NT2/D1 (cell line): ENCODE data around the gene RPP14.

Experiments used
- DNase-seq: peaks from one replicate; pipeline ENCODE4 v3.0.0-alpha.2; 2011; ENCODE audit warnings: low read depth, low spot score
- H3K27me3 ChIP-seq: 2 replicates; pipeline ENCODE4 v1.6.0; 2011; ENCODE audit warnings: mild to moderate bottlenecking; ENCODE audit not compliant: insufficient read length, insufficient read depth
- H3K36me3 ChIP-seq: 2 replicates; pipeline ENCODE4 v1.6.1; 2011; ENCODE audit warnings: mild to moderate bottlenecking, low read length, mixed read lengths; ENCODE audit not compliant: insufficient read depth, insufficient read length
- H3K4me1 ChIP-seq: 2 replicates; pipeline ENCODE4 v1.5.1; 2011; ENCODE audit not compliant: insufficient read depth, insufficient read length
- H3K4me3 ChIP-seq: 2 replicates; pipeline ENCODE4 v1.5.1; 2011; ENCODE audit warnings: low read depth; ENCODE audit not compliant: insufficient read length
- H3K9ac ChIP-seq: 2 replicates; pipeline ENCODE4 v1.6.0; 2011; ENCODE audit warnings: low read depth; ENCODE audit not compliant: insufficient read length
- H3K9me3 ChIP-seq: 2 replicates; pipeline ENCODE4 v1.5.1; 2011; ENCODE audit warnings: mild to moderate bottlenecking, low read length; ENCODE audit not compliant: insufficient read depth
- SUZ12 ChIP-seq: IDR thresholded peaks from 2 replicates; pipeline ENCODE4 v1.6.1; 2011; ENCODE audit not compliant: insufficient read length, insufficient read depth; ENCODE audit errors: extremely low read depth
- YY1 ChIP-seq: IDR thresholded peaks from 2 replicates; pipeline ENCODE4 v1.6.1; 2011; ENCODE audit not compliant: insufficient read length, insufficient read depth
- ZNF274 ChIP-seq: IDR thresholded peaks from 2 replicates; pipeline ENCODE4 v1.6.1; 2011; ENCODE audit warnings: mild to moderate bottlenecking, low read depth, low read length

Gene RPP14

DNA sequence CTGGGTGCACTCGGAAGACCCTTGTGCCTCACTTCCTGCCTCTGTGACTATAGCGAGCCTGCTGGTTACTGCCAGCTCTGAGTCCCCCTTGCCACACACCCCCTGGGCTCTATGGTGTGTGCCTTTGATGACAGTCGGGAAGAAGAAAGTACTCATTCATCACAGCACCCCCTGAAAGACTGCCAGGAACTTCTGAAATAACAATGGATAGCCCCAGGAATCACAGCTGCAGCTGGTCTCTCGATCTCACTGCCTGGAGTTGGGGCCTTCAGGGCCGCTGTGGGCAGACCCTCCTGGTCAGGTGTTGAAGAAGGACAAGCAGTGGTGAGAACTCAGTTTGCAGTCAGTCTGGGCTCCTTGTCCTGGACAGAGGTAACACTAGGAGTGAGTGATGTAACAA lies 9.8 kb upstream of the RPP14 start:
- H3K4me3 ChIP-seq = no peak overlapping the region
- H3K4me1 ChIP-seq = peaks cover 10% of the 10 kb centered on the region
- peaks cover 7% of the 10 kb centered on the region; the same call in 1 of the 2 replicates for H3K9me3 ChIP-seq
- no peak overlapping the region for H3K9ac ChIP-seq
- H3K27me3 ChIP-seq = no peaks in the 10 kb centered on the region
- H3K36me3 ChIP-seq = no peaks in the 10 kb centered on the region
- no peak for TF ChIP-seq SUZ12
- no peak for TF ChIP-seq YY1
- no peak for TF ChIP-seq ZNF274
- no peak for DNase-seq

DNA sequence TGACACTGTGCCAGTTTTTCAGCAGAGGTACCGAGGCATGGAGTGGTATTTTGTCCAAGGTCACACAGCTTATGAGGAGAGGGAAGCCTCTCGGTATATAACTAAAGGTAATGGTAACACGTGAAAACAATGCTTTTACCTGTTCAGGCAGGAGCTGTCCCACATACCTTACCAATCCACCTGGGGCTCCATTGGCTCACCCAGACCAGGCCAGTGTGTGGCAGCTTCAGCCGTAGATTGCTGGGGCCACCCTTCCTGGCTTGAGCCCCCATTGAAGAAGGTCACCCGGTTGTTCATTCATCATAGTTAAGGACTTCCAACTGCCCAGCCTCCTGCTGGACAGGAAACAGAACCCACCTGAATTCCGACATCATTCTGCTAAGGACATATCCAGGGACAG lies 9.2 kb upstream of the RPP14 start:
- H3K4me1 ChIP-seq = peaks cover 10% of the 10 kb centered on the region
- TF ChIP-seq ZNF274 = no peak
- H3K36me3 ChIP-seq = no peaks in the 10 kb centered on the region
- H3K9ac ChIP-seq = no peak overlapping the region
- DNase-seq = no peak
- H3K27me3 ChIP-seq = no peaks in the 10 kb centered on the region
- 0 out of 2 replicates have a peak, but pooled peaks cover 2% of the 10 kb centered on the region for H3K9me3 ChIP-seq
- H3K4me3 ChIP-seq = no peak overlapping the region

DNA sequence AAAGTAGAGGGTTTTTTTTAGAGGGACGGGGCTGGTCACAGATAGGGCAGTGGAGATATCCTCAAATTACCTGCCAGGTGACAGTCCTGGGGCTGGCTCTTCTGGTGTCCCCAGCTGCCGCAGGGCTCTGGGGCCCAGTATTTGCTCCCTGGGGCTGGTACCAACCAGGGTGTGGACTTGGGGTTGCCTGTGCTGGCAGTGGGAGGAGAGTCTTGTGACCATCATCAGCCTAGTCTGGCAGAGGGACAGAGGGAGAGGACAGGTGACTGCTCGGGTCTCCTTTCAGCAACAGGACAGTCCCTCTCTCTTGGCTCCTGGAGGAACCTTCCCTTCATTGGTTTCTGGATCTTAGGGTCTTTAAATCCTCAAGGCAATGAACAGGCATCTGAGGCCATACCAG lies 7.9 kb upstream of the RPP14 start:
- TF ChIP-seq ZNF274 (no peak), YY1 (no peak), SUZ12 (no peak)
- H3K27me3 ChIP-seq = no peaks in the 10 kb centered on the region
- no peak overlapping the region for H3K9ac ChIP-seq
- H3K36me3 ChIP-seq = no peaks in the 10 kb centered on the region
- H3K9me3 ChIP-seq = no peaks in the 10 kb centered on the region
- no peak for DNase-seq
- no peak overlapping the region for H3K4me3 ChIP-seq
- peaks cover 10% of the 10 kb centered on the region for H3K4me1 ChIP-seq

DNA sequence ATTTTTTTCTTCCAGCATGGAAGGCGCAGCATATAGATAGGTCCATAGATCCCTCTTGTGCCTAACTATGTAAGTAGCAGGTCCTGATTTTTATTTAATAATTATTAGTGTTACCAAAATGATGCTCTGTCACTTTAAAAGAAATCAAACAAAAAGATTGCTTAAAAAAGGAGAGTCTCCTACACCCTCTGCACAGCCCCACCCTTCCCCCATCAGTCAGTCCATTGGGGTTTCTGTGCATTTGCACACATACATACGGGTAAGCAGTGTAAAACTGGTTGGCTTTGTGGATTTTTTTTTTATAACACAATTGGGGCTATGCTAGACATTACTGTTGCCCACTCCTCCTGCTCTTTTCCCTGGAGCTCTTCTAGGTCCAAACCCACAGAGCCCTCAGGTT lies 7.0 kb upstream of the RPP14 start:
- TF ChIP-seq YY1 (no peak), SUZ12 (no peak), ZNF274 (no peak)
- Histone ChIP-seq H3K9ac (no peak overlapping the region), H3K27me3 (no peaks in the 10 kb centered on the region), H3K36me3 (no peaks in the 10 kb centered on the region), H3K4me3 (no peak overlapping the region), H3K9me3 (no peaks in the 10 kb centered on the region), H3K4me1 (peaks cover 10% of the 10 kb centered on the region)
- no peak for DNase-seq

DNA sequence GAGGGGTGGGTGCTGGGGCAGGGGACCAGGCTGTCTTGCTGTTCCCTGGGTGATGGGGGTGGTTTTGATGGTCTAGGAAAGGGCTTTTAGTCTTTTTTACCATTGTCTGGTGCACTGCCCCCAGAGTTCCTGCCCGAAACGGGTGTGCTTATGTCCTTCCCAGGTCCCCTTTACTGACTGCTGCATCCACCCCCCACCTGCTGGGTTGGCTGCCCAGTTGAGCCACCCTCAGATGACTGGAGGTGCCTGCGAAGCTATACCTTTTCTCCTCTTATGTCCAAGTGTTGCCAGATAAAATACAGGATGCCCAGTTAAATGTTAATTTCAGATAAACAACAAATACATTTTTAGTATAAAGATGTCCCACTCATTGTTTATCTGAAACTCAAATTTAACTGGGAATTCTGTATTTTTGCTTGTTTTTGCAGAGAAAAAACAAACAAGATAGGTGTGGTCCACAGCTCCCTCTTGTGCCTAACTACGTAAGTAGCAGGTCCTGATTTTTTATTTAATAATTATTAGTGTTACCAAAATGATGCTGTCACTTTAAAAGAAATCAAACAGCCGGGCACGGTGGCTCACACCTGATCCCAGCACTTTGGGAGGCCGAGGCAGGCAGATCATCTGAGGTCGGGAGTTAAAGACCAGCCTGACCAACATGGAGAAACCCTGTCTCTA lies 6.1 kb upstream of the RPP14 start:
- no peak overlapping the region for H3K4me3 ChIP-seq
- no peaks in the 10 kb centered on the region for H3K27me3 ChIP-seq
- TF ChIP-seq ZNF274 = no peak
- H3K36me3 ChIP-seq = no peaks in the 10 kb centered on the region
- no peak for DNase-seq
- H3K9ac ChIP-seq = peak overlapping the region; percentile 27
- H3K4me1 ChIP-seq = peaks cover 10% of the 10 kb centered on the region
- no peaks in the 10 kb centered on the region for H3K9me3 ChIP-seq

DNA sequence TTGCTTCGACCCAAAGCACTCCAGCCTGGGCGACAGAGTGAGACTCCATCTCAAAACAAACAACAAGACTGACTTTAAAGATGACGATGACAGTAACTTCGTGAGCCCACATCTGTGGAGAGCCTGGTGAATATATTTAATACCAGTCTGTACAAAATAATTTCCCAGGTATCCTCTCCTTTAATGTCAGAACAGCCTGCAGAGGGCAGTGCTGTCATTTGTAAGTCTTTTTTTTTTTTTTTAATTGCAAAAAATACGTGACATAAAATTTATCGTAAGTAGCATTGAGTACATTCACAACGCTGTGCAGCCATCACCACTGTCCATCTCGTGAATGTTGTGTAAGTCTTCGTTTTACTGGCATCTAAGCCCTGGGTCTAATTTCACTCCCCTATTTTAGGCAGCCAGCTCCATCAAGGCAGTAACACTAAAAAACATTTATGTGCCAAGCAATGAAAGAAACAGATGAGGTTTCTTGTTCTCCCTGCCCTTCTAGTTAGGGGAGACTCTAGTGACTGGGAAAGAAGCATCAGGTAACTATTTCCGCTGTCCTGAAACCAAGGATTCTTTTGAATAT lies 1.7 kb downstream of the RPP14 start:
- H3K4me3 ChIP-seq = peak overlapping the region; percentile 90
- no peak for DNase-seq
- H3K9me3 ChIP-seq = no peaks in the 10 kb centered on the region
- no peak for TF ChIP-seq SUZ12
- no peak for TF ChIP-seq YY1
- no peak for TF ChIP-seq ZNF274
- H3K9ac ChIP-seq = peak overlapping the region; percentile 97
- H3K36me3 ChIP-seq = peaks cover 53% of the 10 kb centered on the region
- H3K4me1 ChIP-seq = peaks cover 3% of the 10 kb centered on the region
- H3K27me3 ChIP-seq = no peaks in the 10 kb centered on the region

DNA sequence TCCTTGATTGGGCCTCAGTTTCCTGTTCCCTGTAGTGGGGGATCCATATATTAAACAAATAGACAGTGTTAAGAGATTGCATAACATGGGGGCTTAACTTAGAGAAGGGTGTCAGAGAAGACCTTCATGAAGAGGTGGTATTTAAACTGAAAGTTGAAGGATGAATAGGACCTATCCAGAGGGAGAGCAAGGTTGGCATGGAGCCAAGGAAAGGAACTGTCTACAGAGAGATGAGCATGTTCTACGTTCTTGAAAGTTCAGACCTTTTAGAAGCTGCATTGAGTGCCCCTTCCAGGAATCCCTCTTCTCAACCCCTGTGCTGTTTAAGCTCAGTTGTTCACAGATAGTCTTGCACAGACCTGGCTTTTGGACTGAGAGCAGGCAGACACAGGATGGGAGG lies 2.7 kb downstream of the RPP14 start:
- Histone ChIP-seq H3K27me3 (no peaks in the 10 kb centered on the region), H3K9me3 (no peaks in the 10 kb centered on the region), H3K4me1 (peaks cover 3% of the 10 kb centered on the region), H3K4me3 (no peak overlapping the region), H3K36me3 (peaks cover 63% of the 10 kb centered on the region), H3K9ac (peak overlapping the region; percentile 36)
- no peak for DNase-seq
- TF ChIP-seq SUZ12 (no peak), YY1 (no peak), ZNF274 (no peak)

DNA sequence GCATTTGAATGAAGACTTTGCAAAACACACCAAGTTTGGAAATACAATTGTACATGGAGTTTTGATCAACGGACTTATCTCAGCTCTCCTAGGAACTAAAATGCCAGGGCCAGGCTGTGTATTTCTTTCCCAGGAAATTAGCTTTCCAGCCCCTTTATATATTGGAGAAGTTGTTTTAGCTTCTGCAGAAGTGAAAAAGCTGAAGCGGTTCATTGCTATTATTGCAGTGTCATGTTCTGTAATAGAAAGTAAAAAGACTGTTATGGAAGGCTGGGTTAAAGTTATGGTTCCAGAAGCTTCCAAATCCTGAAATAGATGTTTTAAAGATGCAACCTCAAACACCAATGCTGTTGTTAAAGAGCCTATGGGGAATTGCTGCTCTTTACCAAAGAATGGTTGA lies 11.8 kb downstream of the RPP14 start:
- no peaks in the 10 kb centered on the region for H3K27me3 ChIP-seq

More for the DNA sequence above, 11.8 kb downstream of the RPP14 start:
- no peak overlapping the region for H3K4me3 ChIP-seq
- H3K4me1 ChIP-seq = no peaks in the 10 kb centered on the region
- no peaks in the 10 kb centered on the region for H3K9me3 ChIP-seq
- DNase-seq = no peak
- no peak overlapping the region for H3K9ac ChIP-seq
- no peak for TF ChIP-seq ZNF274
- TF ChIP-seq YY1 = no peak
- TF ChIP-seq SUZ12 = no peak
- peaks cover 64% of the 10 kb centered on the region for H3K36me3 ChIP-seq
